Endothelial cell of umbilical vein (primary cell): ENCODE measurements around the gene PTGS1. TPM values are rescaled to one million over a fixed set of nuclear protein-coding genes. Genes with fewer than 3 reads are reported as not detected.

Experiments used
- BruUV-seq: library from RNA; stranded (reverse); fragments of 400-500 nt; replicated peaks from 2 replicates; lab custom pipeline; 2021; lab: Mats Ljungman, UMichigan
- CTCF ChIA-PET: fragments of 300-600, 350-600 bp; sonication (Branson Sonifier 250); formaldehyde crosslinking; loops from one replicate; lab custom pipeline; 2021; ENCODE audit warnings: antibody characterized with exemption, inconsistent platforms; lab: Charles Lee
- POLR2A ChIA-PET: fragments of 300-600, 350-600 bp; sonication (Branson Sonifier 250); formaldehyde crosslinking; loops from one replicate; lab custom pipeline; 2021; ENCODE audit warnings: antibody characterized with exemption, inconsistent platforms; lab: Charles Lee
- DNase-seq: peaks from one replicate; pipeline ENCODE4 v3.0.0-alpha.2; 2011; ENCODE audit warnings: low read depth, low spot score
- FAIRE-seq: peaks from 2 replicates; lab custom pipeline; 2011; peaks lifted over from hg19 to GRCh38; lab: Jason Lieb, UNC
- H2AFZ ChIP-seq: 2 replicates; pipeline ENCODE4 v1.6.0; 2012; ENCODE audit warnings: low read depth, low read length, control low read depth, inconsistent platforms
- H3K27ac ChIP-seq: 2 replicates; pipeline ENCODE4 v1.5.1; 2011; ENCODE audit warnings: low read depth, mild to moderate bottlenecking, control low read depth, low read length, moderate library complexity; ENCODE audit not compliant: insufficient read depth
- H3K27me3 ChIP-seq, 2 experiments: 2 replicates each; pipeline versions ENCODE4 v1.6.0 to v1.6.1; 2011; ENCODE audit warnings: low read length in 2 of 2, mixed read lengths in 1 of 2; ENCODE audit not compliant: control insufficient read depth in 2 of 2, insufficient read depth in 2 of 2
- H3K36me3 ChIP-seq, 2 experiments: 2 replicates in 1 of 2; 3 replicates in 1 of 2; pipeline ENCODE4 v1.5.1; 2011; ENCODE audit warnings: low read length in 2 of 2, mild to moderate bottlenecking in 1 of 2, moderate library complexity in 1 of 2; ENCODE audit not compliant: control insufficient read depth in 2 of 2, insufficient read depth in 2 of 2; ENCODE audit errors: extremely low read depth in 1 of 2
- H3K4me1 ChIP-seq: 3 replicates; pipeline ENCODE4 v1.5.1; 2011; ENCODE audit warnings: mild to moderate bottlenecking, low read length; ENCODE audit not compliant: control insufficient read depth, insufficient read depth; ENCODE audit errors: extremely low read depth
- H3K4me2 ChIP-seq: 2 replicates; pipeline ENCODE4 v1.6.1; 2011; ENCODE audit warnings: low read length, control low read depth, mixed read lengths; ENCODE audit not compliant: insufficient read depth
- H3K4me3 ChIP-seq, 3 experiments: fragments of 200-600 bp in 1 of 3; sonication (generic), shearing (Covaris generic) in 1 of 3; replicated peaks in 1 of 3; 2 replicates each; pipeline ENCODE4 v1.5.1; 2011 to 2016; ENCODE audit warnings: control low read depth in 3 of 3, low read length in 3 of 3, mild to moderate bottlenecking in 2 of 3, inconsistent platforms in 1 of 3, low read depth in 1 of 3, moderate library complexity in 1 of 3; ENCODE audit not compliant: insufficient read depth in 1 of 3
- H3K79me2 ChIP-seq: 2 replicates; pipeline ENCODE4 v1.6.0; 2012; ENCODE audit warnings: low read length, inconsistent platforms; ENCODE audit not compliant: control insufficient read depth, insufficient read depth
- H3K9ac ChIP-seq: replicated peaks from 2 replicates; pipeline ENCODE3; 2011; ENCODE audit warnings: low read length, control low read depth; ENCODE audit not compliant: insufficient read depth; ENCODE audit errors: extremely low read depth
- H3K9me1 ChIP-seq: replicated peaks from 3 replicates; pipeline ENCODE4 v1.6.0; 2011; ENCODE audit warnings: mild to moderate bottlenecking, low read length; ENCODE audit not compliant: control insufficient read depth, insufficient read depth; ENCODE audit errors: extremely low read depth
- H3K9me3 ChIP-seq: replicated peaks from 2 replicates; pipeline ENCODE4 v1.5.1; 2012; ENCODE audit warnings: low read length, inconsistent platforms; ENCODE audit not compliant: control insufficient read depth, insufficient read depth
- H4K20me1 ChIP-seq: replicated peaks from 2 replicates; pipeline ENCODE3; 2011; ENCODE audit warnings: mild to moderate bottlenecking, low read length; ENCODE audit not compliant: control insufficient read depth, insufficient read depth; ENCODE audit errors: extremely low read depth
- EZH2 ChIP-seq: IDR thresholded peaks from 2 replicates; pipeline ENCODE4 v1.6.1; 2012; ENCODE audit warnings: borderline replicate concordance, low read depth, mild to moderate bottlenecking, moderate library complexity, low read length, inconsistent platforms; ENCODE audit not compliant: severe bottlenecking
- FOS ChIP-seq: IDR thresholded peaks from 2 replicates; pipeline ENCODE4 v1.6.1; 2011; ENCODE audit warnings: mild to moderate bottlenecking, low read length, moderate library complexity, borderline replicate concordance; ENCODE audit not compliant: insufficient read depth
- GATA2 ChIP-seq: IDR thresholded peaks from 2 replicates; pipeline ENCODE4 v1.7.0; 2011; ENCODE audit warnings: low read depth, mild to moderate bottlenecking, moderate library complexity, mixed read lengths, low read length; ENCODE audit not compliant: insufficient read length, insufficient read depth
- JUN ChIP-seq: IDR thresholded peaks from 2 replicates; pipeline ENCODE4 v1.6.1; 2011; ENCODE audit warnings: borderline replicate concordance, low read depth; ENCODE audit not compliant: insufficient read length, insufficient read depth
- MYC ChIP-seq: IDR thresholded peaks from one replicate; pipeline ENCODE4 v1.6.1; 2011; ENCODE audit warnings: mild to moderate bottlenecking, low read depth, low read length
- POLR2A ChIP-seq: IDR thresholded peaks from 2 replicates; pipeline ENCODE4 v1.6.1; 2012; ENCODE audit warnings: low read depth, mild to moderate bottlenecking, control low read depth, low read length
- POLR2AphosphoS5 ChIP-seq: IDR thresholded peaks from 2 replicates; pipeline ENCODE4 v1.6.1; 2012; ENCODE audit warnings: low read depth, mild to moderate bottlenecking, control low read depth, low read length, moderate library complexity; ENCODE audit not compliant: insufficient read depth
- dilution Hi-C: fragments of 300-500 bp; cut with MboI; formaldehyde crosslinking; loops from one replicate; pipeline ENCODE4 v1.15.0; 2019; ENCODE audit warnings: low sequenced_read_pairs; ENCODE audit not compliant: extremely low pct_ligation_motif_present
- intact Hi-C: fragments of 100-400 bp; cut with micrococcal nuclease; formaldehyde crosslinking; loops from one replicate; pipeline ENCODE4 v1.10.0; 2022
- polyA plus RNA-seq, 4 experiments: library from polyadenylated mRNA; depleted of rRNA in 3 of 4; stranded (reverse) in 3 of 4; unstranded in 1 of 4; fragments of >200 nt; gene quantifications; 2 replicates each; pipeline versions ENCODE4 v1.2.1 to v1.2.3, GENCODE V29; 2011 to 2012; ENCODE audit warnings: missing spikeins in 1 of 4
- total RNA-seq: library from RNA; stranded (reverse); gene quantifications from 2 replicates; pipeline ENCODE4 v1.2.3, GENCODE V29; 2021
- TF ChIP-seq, protein P1 (sequence below): IDR thresholded peaks from 2 replicates; pipeline ENCODE4 v1.6.1; 2011; ENCODE audit not compliant: insufficient read depth, insufficient read length
- TF ChIP-seq, protein P2 (sequence below), 2 donors: IDR thresholded peaks; 1 replicate in 1 of 2; 2 replicates in 1 of 2; pipeline ENCODE4 v1.5.1; 2011; ENCODE audit warnings: low read length in 2 of 2, mild to moderate bottlenecking in 2 of 2, moderate library complexity in 2 of 2, control low read depth in 1 of 2, inconsistent platforms in 1 of 2, low read depth in 1 of 2; ENCODE audit not compliant: insufficient read depth in 1 of 2; ENCODE audit errors: extremely low read depth in 1 of 2

PTGS1 gene
- total and polyA plus RNA-seq, 2 donors (not counting 3 experiments of a cell fraction or from before 2014, with no cell fraction given) = 37.6 to 45.2 TPM

DNA sequence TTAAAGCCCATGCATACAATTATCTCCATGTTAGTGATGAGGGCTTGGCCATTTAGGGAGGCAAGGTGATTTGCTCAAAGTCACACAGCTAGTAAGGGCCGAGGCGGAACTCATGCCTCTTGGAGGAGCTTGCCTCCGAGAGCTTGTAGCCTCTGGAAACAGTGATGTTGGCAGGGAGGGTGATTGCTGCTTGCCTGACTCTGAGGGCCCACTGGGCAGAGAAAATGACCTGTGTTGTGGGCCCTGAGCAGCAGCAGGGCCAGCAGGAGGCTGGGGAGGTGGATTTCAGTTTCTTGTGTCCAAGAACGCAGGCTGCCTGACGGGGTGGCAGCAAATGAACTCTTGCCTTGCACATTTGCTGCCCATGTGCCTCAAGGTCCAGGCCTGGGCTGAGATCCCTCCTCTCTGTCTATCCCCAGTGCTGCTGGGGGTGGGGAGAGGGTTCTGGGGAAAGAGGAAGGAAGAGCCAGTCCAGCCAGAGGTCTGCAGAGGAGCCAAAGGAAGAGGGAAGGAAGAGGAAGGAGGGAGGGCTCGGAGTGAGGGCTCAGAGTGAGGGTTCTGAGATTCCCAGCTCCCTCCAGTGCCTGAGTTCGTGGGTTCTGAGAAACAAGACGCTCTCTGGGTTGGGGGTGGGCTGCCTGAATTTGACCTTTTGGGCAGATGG, 16.2 kb upstream of the PTGS1 start:
- CTCF ChIA-PET = interaction anchor here (1.2 to 12.9 kb wide), 5 partner anchors 100 to 456 kb away, joined by 3 to 576 read pairs (median 9); no protein-coding TSS in a partner anchor
- no peaks in the 10 kb centered on the region for H4K20me1 ChIP-seq
- H3K36me3 ChIP-seq = no peaks in the 10 kb centered on the region
- H3K9ac ChIP-seq = no peak overlapping the region
- no peak for TF ChIP-seq GATA2
- TF ChIP-seq MYC = no peak
- dilution Hi-C loops = loop anchor here (25.0 kb wide), 1 partner anchor 242 kb away; no protein-coding TSS in a partner anchor
- no peak overlapping the region for H2AFZ ChIP-seq
- H3K9me3 ChIP-seq = no peaks in the 10 kb centered on the region
- H3K79me2 ChIP-seq = no peaks in the 10 kb centered on the region
- H3K27me3 ChIP-seq = no peaks in the 10 kb centered on the region
- no peaks in the 10 kb centered on the region for H3K9me1 ChIP-seq
- H3K4me2 ChIP-seq = no peak overlapping the region
- H3K4me1 ChIP-seq = no peaks in the 10 kb centered on the region
- DNase-seq (no peak), FAIRE-seq (no peak)
- no TSS peak for BruUV-seq
- POLR2A ChIA-PET = no interaction called here
- no peak overlapping the region for H3K27ac ChIP-seq
- no peak overlapping the region for H3K4me3 ChIP-seq
- intact Hi-C loops = no loop called here

DNA sequence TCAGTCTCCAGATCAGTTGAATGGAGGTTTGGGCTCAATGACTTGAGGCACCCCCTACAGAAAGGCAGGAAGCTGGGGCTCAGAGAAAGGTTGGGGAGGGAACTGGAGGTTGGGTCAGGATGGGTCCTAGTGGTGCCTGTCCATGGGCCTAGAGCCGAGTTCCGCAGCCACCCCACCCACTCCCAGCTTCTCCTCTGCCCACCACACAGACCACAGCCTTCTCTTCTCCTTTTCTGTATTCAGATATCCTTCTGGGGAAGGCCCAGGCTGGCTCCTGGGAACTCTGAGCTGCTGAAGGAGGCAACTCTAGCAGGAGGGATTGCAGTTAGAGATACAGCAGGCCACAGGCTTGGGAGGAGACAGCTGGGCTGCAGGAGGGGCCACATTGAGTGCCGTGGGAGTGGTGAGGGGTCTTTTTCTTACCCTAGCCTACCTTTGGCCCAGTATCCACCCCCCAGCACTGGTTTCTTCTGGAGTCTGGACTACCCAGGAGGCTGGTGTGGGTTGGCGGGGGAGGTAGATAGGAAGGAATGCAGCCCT, 15.4 kb upstream of the PTGS1 start:
- no peak overlapping the region for H3K4me3 ChIP-seq
- no peaks in the 10 kb centered on the region for H3K4me1 ChIP-seq
- no peaks in the 10 kb centered on the region for H3K79me2 ChIP-seq
- H3K9me3 ChIP-seq = no peaks in the 10 kb centered on the region
- BruUV-seq = no TSS peak
- H3K27me3 ChIP-seq = no peaks in the 10 kb centered on the region
- no peak overlapping the region for H3K4me2 ChIP-seq
- no peaks in the 10 kb centered on the region for H3K9me1 ChIP-seq
- FAIRE-seq (no peak), DNase-seq (no peak)
- no peak for TF ChIP-seq POLR2A
- TF ChIP-seq FOS = no peak
- TF ChIP-seq GATA2 = no peak
- TF ChIP-seq, protein P1, sequence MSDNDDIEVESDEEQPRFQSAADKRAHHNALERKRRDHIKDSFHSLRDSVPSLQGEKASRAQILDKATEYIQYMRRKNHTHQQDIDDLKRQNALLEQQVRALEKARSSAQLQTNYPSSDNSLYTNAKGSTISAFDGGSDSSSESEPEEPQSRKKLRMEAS = no peak
- no peak for TF ChIP-seq EZH2
- no peak for TF ChIP-seq MYC
- no peak for TF ChIP-seq POLR2AphosphoS5
- TF ChIP-seq JUN = no peak
- TF ChIP-seq, protein P2, sequence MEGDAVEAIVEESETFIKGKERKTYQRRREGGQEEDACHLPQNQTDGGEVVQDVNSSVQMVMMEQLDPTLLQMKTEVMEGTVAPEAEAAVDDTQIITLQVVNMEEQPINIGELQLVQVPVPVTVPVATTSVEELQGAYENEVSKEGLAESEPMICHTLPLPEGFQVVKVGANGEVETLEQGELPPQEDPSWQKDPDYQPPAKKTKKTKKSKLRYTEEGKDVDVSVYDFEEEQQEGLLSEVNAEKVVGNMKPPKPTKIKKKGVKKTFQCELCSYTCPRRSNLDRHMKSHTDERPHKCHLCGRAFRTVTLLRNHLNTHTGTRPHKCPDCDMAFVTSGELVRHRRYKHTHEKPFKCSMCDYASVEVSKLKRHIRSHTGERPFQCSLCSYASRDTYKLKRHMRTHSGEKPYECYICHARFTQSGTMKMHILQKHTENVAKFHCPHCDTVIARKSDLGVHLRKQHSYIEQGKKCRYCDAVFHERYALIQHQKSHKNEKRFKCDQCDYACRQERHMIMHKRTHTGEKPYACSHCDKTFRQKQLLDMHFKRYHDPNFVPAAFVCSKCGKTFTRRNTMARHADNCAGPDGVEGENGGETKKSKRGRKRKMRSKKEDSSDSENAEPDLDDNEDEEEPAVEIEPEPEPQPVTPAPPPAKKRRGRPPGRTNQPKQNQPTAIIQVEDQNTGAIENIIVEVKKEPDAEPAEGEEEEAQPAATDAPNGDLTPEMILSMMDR (IDR thresholded peaks at IDR 0.05; ENCODE audit: extremely low read depth in 1 of 2, insufficient read depth in 1 of 2, low read depth in 1 of 2, low read length in 2 of 2) = no peak
- intact Hi-C loops = no loop called here
- CTCF ChIA-PET = interaction anchor here (1.2 to 12.9 kb wide), 5 partner anchors 99 to 455 kb away, joined by 3 to 576 read pairs (median 9); no protein-coding TSS in a partner anchor
- dilution Hi-C loops = loop anchor here (25.0 kb wide), 1 partner anchor 243 kb away; no protein-coding TSS in a partner anchor
- POLR2A ChIA-PET = no interaction called here
- no peak overlapping the region for H2AFZ ChIP-seq
- H4K20me1 ChIP-seq = no peaks in the 10 kb centered on the region
- H3K9ac ChIP-seq = no peak overlapping the region
- no peaks in the 10 kb centered on the region for H3K36me3 ChIP-seq
- no peak overlapping the region for H3K27ac ChIP-seq
